Stimulated activated naive B cell treated with anti-CD40 and anti-IgM and Interleukin-4, amounts not matched to agents 10 μg/mL and 1 μg/mL and 100 μg/mL, for 72 hours (primary cell): ENCODE data around the gene SMDT1.
"Not testable (repeated sequence)": the region's sequence is repeated elsewhere in the genome, so short reads cannot be mapped to it uniquely, and the experiment has no call there.

ENCODE experiments used
- ATAC-seq, 2 donors: fragments of 150-1000 bp; cut with Tn5 transposase; replicated peaks; 2 replicates each; pipeline ENCODE4 v1.10.0; 2021; ENCODE audit warnings: moderate library complexity in 1 of 2
- DNase-seq: peaks from one replicate; pipeline ENCODE4 v3.0.0; 2021
- H3K27ac Mint-ChIP-seq: one replicate; pipeline ENCODE4 v1.8.0; 2022; ENCODE audit warnings: mild to moderate bottlenecking, mixed read lengths
- H3K27me3 Mint-ChIP-seq, 2 donors: one replicate each; pipeline ENCODE4 v1.8.0; 2022; ENCODE audit warnings: mixed read lengths in 2 of 2
- H3K36me3 Mint-ChIP-seq, 2 donors: one replicate each; pipeline ENCODE4 v1.8.0; 2022; ENCODE audit warnings: mixed read lengths in 2 of 2, mild to moderate bottlenecking in 1 of 2
- H3K4me1 Mint-ChIP-seq, 2 donors: one replicate each; pipeline ENCODE4 v1.8.0; 2022; ENCODE audit warnings: mixed read lengths in 2 of 2, mild to moderate bottlenecking in 1 of 2
- H3K4me3 Mint-ChIP-seq, 2 donors: one replicate each; pipeline ENCODE4 v1.8.0; 2022; ENCODE audit warnings: mild to moderate bottlenecking in 2 of 2, mixed read lengths in 2 of 2, moderate library complexity in 1 of 2
- H3K9me3 Mint-ChIP-seq, 2 donors: one replicate each; pipeline ENCODE4 v1.8.0; 2022; ENCODE audit warnings: mixed read lengths in 2 of 2, mild to moderate bottlenecking in 1 of 2

The SMDT1 gene

DNA sequence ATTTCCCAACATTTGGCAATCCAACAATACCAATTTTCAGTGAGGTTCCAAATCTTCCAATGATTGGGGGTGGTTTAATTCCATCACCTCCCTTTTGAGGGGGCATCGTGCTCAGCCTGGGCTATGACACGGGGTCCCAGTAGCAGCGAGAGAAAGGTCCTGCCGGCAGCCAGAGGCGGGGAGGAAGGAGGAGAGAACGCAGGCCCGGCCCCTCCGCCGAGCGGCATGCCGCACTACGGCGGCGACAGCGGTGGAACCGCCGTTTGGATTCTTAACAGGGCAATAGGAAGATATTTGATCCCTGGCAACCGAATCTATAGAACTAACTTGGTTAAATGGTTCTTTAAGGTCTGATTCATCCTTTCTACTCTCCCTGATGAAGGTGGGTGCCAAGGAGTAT, 29.3 kb downstream of the SMDT1 start:
- no peak overlapping the region for H3K4me3 Mint-ChIP-seq
- DNase-seq = no peak
- H3K27ac Mint-ChIP-seq = no peak overlapping the region
- no peaks in the 10 kb centered on the region for H3K4me1 Mint-ChIP-seq
- no peak for ATAC-seq
- H3K9me3 Mint-ChIP-seq = peaks cover 5 to 9% of the 10 kb centered on the region in 2 donors
- no peaks in the 10 kb centered on the region for H3K27me3 Mint-ChIP-seq
- H3K36me3 Mint-ChIP-seq = peaks cover 4 to 24% of the 10 kb centered on the region in 2 donors

- no peak overlapping the region for H3K27ac Mint-ChIP-seq
- DNase-seq (no peak), ATAC-seq (no peak)
- peaks cover 9 to 23% of the 10 kb centered on the region in 2 donors for H3K36me3 Mint-ChIP-seq
- no peak overlapping the region for H3K4me3 Mint-ChIP-seq
- peaks cover 3 to 10% of the 10 kb centered on the region in 2 donors for H3K9me3 Mint-ChIP-seq
- no peaks in the 10 kb centered on the region for H3K27me3 Mint-ChIP-seq
- no peaks in the 10 kb centered on the region for H3K4me1 Mint-ChIP-seq
Observed at GRCh38 chr22:42111798-42112197, 32.3 kb downstream of the SMDT1 start.

DNA sequence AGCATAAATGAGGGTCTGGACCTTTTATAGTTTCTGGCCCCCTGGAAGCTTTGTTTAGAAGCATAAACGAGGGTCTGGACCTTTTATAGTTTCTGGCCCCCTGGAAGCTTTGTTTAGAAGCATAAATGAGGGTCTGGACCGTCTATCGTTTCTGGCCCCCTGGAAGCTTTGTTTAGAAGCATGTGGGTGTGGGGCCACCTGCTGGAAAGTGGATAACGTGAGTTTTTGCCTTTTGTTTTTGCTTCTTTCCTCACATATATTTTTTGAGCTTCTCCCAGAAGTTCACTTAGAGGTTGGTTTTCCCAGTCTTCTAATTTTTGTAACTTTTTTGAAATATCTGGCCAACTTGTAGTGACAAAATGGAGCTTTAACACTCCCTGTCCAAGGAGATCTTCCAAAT, 33.3 kb downstream of the SMDT1 start:
- not testable (repeated sequence) for H3K4me1 Mint-ChIP-seq, H3K4me3 Mint-ChIP-seq, DNase-seq, ATAC-seq, H3K27ac Mint-ChIP-seq, H3K9me3 Mint-ChIP-seq, H3K27me3 Mint-ChIP-seq
- H3K36me3 Mint-ChIP-seq = peaks cover 9 to 17% of the 10 kb centered on the region in 2 donors

DNA sequence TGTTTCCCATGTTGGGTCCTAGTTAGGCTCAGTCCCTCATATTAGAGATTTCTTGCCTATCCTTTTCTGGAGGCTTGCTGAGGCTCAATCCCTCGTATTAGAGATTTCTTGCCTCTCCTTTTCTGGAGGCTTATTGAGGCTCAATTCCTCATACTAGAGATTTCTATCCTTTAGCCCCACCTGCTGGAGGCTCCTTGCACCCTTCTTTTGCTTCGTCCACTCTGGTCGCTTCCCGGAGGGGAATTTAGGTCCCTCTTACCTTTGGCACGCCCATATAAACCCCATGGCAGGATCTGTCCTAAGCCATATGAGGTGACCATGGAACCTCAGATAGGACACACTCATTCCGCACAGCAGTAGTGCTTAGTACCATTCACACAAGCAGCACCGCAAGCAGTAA, 35.2 kb downstream of the SMDT1 start:
- no peak overlapping the region for H3K27ac Mint-ChIP-seq
- no peaks in the 10 kb centered on the region for H3K27me3 Mint-ChIP-seq
- peaks cover 7 to 9% of the 10 kb centered on the region in 2 donors for H3K36me3 Mint-ChIP-seq
- peaks cover 2 to 5% of the 10 kb centered on the region in 2 donors for H3K4me1 Mint-ChIP-seq
- no peak for ATAC-seq
- peaks cover 3 to 10% of the 10 kb centered on the region in 2 donors for H3K9me3 Mint-ChIP-seq
- no peak for DNase-seq
- no peak overlapping the region for H3K4me3 Mint-ChIP-seq

DNA sequence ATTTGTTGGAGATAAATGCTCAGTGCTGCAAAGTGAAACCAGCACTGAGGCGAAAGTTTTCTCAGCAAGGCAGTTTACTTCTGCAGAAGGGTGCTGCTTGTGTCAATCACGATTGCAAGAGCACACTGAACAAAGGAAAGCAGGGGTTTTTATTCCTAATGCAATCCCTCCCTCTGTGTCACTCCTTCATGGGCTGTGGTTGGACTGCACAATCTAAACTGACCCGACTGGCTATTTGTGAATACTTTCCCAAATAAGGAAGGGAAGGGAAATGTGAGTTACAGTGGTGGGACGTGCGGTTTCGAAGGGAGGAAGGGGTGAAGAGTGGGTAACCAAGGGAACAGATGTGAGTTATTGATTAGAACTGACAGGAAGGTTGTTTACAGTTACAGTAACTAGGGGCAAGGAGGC, 35.9 kb downstream of the SMDT1 start:
- not testable (repeated sequence) for H3K9me3 Mint-ChIP-seq, H3K27ac Mint-ChIP-seq, DNase-seq, ATAC-seq, H3K4me3 Mint-ChIP-seq, H3K27me3 Mint-ChIP-seq, H3K36me3 Mint-ChIP-seq
- H3K4me1 Mint-ChIP-seq = peaks cover 9 to 10% of the 10 kb centered on the region in 2 donors

DNA sequence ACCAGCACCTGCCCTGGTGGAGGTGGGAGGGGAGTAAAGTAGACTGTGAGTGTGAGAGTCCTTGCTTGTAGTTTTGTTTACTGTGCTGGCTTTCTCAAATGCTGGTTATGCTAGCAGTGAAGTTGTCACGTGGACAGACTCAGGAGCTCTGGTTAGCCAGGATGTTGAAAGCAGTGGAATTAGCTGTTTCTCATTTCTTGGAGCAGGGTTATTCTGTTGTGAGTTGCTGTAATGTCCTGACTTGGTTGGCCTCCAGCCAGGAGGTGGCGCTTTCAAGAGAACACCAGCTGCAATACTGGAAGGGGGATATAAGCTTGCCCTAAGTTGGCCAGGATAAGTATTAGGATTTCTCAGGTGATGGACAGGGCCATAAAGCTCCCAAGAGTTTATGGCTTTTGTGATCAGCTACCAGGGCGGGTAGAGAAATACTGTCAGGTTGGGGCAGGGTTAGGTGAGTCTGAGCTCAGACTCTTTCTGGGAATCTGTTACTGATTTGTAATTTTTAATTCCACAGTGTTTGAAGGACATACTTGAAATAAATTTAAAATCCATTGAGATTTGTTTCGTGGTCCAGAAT, 37.4 kb downstream of the SMDT1 start:
- DNase-seq (no peak), ATAC-seq (no peak)
- Mint-ChIP-seq H3K4me3 (no peak overlapping the region), H3K27me3 (no peaks in the 10 kb centered on the region), H3K4me1 (peaks cover 14 to 19% of the 10 kb centered on the region in 2 donors), H3K9me3 (peaks cover 3 to 10% of the 10 kb centered on the region in 2 donors), H3K27ac (no peak overlapping the region), H3K36me3 (peaks cover 7 to 9% of the 10 kb centered on the region in 2 donors)

DNA sequence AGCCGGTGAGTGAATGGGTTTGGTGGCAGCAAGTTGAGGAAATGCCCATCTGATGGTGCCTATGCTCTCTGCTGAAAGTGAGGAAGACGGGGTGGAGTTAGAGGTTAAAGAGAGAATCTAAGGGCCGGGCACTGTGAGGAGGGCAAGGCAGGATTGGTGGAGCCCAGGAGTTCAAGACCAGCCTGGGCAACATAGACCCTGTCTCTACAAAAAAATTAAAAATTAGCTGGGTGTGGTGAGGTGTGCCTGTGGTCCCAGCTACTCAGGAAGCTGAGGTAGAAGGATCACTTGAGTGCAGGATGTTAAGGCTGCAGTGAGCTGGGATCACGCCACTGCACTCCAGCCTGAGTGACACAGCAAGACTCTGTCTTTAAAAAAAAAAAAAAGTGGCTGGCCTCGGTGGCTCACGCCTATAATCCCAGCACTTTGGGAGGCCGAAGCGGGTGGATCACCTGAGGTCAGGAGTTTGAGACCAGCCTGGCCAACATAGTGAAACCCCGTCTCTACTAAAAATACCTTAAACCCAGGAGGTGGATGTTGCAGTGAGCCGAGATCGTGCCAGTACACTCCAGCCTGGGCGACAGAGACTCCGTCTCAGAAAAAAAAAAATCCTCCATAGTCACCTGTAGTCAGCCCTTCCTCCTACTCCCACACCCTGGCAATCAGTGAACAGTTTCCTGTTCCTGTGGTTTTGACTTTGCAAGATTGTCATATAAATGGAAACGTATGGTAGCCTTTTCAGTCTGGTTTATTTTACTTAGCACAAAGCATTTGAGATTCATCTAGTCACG, 40.9 kb downstream of the SMDT1 start:
- Mint-ChIP-seq H3K4me1 (peaks cover 14 to 22% of the 10 kb centered on the region in 2 donors), H3K4me3 (peak overlapping the region; percentile 64 to 71)
- not testable (repeated sequence) for H3K27ac Mint-ChIP-seq, H3K27me3 Mint-ChIP-seq, H3K9me3 Mint-ChIP-seq, H3K36me3 Mint-ChIP-seq, DNase-seq
- peak; percentile 79 to 84 for ATAC-seq

GRCh38 chr22:42123529-42123928, 44.0 kb downstream of the SMDT1 start:
- H3K4me1 Mint-ChIP-seq = peaks cover 14 to 22% of the 10 kb centered on the region in 2 donors
- H3K36me3 Mint-ChIP-seq = peaks cover 11 to 14% of the 10 kb centered on the region in 2 donors
- not testable (repeated sequence) for DNase-seq, H3K27me3 Mint-ChIP-seq, H3K4me3 Mint-ChIP-seq, H3K9me3 Mint-ChIP-seq, H3K27ac Mint-ChIP-seq
- ATAC-seq = peak in 1 of 2 donors; percentile 22

DNA sequence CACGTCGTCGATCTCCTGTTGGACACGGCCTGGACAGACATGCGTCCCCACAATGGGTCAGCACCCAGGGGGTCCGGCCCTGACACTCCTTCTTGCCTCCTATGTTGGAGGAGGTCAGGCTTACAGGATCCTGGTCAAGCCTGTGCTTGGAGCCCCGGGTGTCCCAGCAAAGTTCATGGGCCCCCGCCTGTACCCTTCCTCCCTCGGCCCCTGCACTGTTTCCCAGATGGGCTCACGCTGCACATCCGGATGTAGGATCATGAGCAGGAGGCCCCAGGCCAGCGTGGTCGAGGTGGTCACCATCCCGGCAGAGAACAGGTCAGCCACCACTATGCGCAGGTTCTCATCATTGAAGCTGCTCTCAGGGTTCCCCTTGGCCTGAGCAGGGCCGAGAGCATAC, 48.1 kb downstream of the SMDT1 start:
- Mint-ChIP-seq H3K36me3 (peaks cover 11 to 14% of the 10 kb centered on the region in 2 donors), H3K4me1 (peaks cover 0 to 4% of the 10 kb centered on the region in 2 donors), H3K4me3 (no peak overlapping the region), H3K9me3 (no peaks in the 10 kb centered on the region), H3K27ac (peak overlapping the region; percentile 14), H3K27me3 (no peaks in the 10 kb centered on the region)
- DNase-seq (no peak), ATAC-seq (no peak)

- not testable (repeated sequence) for H3K4me1 Mint-ChIP-seq, H3K27ac Mint-ChIP-seq, DNase-seq, H3K27me3 Mint-ChIP-seq, H3K4me3 Mint-ChIP-seq, ATAC-seq, H3K9me3 Mint-ChIP-seq
- H3K36me3 Mint-ChIP-seq = peaks cover 11 to 14% of the 10 kb centered on the region in 2 donors
Observed at GRCh38 chr22:42128007-42128406, 48.5 kb downstream of the SMDT1 start.

GRCh38 chr22:42128776-42129694, 49.5 kb downstream of the SMDT1 start:
- not testable (repeated sequence) for ATAC-seq, H3K27ac Mint-ChIP-seq, H3K9me3 Mint-ChIP-seq, H3K27me3 Mint-ChIP-seq, H3K4me1 Mint-ChIP-seq, DNase-seq, H3K4me3 Mint-ChIP-seq
- H3K36me3 Mint-ChIP-seq = peaks cover 11 to 14% of the 10 kb centered on the region in 2 donors

- DNase-seq, H3K4me3 Mint-ChIP-seq, H3K27me3 Mint-ChIP-seq, H3K27ac Mint-ChIP-seq, H3K9me3 Mint-ChIP-seq, ATAC-seq, H3K4me1 Mint-ChIP-seq: not testable (repeated sequence)
- H3K36me3 Mint-ChIP-seq = peaks cover 11 to 14% of the 10 kb centered on the region in 2 donors
Observed at GRCh38 chr22:42130182-42130581, 50.7 kb downstream of the SMDT1 start.

- H3K27ac Mint-ChIP-seq = peak within 1 kb of the TSS; percentile 38
- DNase-seq, H3K4me1 Mint-ChIP-seq, H3K9me3 Mint-ChIP-seq, H3K4me3 Mint-ChIP-seq, H3K27me3 Mint-ChIP-seq: not testable (repeated sequence)
- peak; percentile 12 to 22 for ATAC-seq
- peaks cover 11 to 13% of the 10 kb centered on the region in 2 donors for H3K36me3 Mint-ChIP-seq
Observed at GRCh38 chr22:42130639-42131431, 51.3 kb downstream of the SMDT1 start, which contains the start of gene CYP2D6. Gene CYP2D6 (minus strand): TSS chr22:42130810. CDS start chr22:42130791, 19 bp downstream.
